Activated T-cell treated with anti-CD3 and anti-CD28 coated beads for 48 hours (primary cell): ENCODE results near the gene ZFP62.
A peak's percentile ranks its signal among the peaks of the same experiment; 100 is the strongest.

Experiments
- DNase-seq: peaks from one replicate; pipeline ENCODE4 v3.0.0-alpha.2; 2020; ENCODE audit warnings: low read depth

ZFP62 gene

DNA sequence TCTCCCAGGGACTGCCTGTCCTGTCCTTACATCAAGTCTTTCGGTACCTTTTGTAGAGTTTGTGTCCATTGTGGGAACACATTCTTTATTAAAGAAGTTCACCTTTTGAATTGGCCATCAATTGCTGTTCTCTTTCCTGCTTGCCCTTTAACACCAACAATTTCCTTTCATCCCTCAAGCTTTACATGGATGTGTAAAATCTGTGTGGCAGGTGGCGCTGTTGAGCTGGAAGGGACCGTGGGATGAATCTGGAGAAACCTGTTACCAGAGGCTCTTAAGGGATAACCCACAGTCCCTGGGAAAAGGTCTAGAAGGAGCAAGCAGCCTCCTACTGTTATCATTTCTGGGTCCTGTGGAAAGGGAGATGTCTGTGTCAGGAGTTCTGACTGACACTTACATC, 7.9 kb upstream of the ZFP62 start:
- DNase-seq: peak; percentile 58

DNA sequence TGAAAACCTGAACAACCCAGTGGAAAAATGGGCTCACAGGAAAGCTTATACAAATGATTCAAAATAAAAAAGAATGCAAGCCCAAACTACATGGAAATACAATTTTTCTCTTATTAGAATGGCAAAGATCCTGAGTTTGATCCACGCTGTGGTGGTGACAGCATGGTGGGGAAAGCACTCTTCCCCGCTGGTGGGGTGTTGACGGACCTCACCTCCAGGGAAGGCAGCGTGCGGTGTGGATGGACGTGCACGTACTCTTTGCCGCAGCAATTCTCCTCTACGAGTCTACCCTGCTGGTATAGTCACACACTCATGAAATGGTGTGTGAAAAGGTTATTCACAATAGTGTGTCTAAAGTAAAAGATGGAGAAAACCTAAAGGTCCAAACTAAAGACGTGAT, 5.9 kb upstream of the ZFP62 start:
- no peak for DNase-seq

DNA sequence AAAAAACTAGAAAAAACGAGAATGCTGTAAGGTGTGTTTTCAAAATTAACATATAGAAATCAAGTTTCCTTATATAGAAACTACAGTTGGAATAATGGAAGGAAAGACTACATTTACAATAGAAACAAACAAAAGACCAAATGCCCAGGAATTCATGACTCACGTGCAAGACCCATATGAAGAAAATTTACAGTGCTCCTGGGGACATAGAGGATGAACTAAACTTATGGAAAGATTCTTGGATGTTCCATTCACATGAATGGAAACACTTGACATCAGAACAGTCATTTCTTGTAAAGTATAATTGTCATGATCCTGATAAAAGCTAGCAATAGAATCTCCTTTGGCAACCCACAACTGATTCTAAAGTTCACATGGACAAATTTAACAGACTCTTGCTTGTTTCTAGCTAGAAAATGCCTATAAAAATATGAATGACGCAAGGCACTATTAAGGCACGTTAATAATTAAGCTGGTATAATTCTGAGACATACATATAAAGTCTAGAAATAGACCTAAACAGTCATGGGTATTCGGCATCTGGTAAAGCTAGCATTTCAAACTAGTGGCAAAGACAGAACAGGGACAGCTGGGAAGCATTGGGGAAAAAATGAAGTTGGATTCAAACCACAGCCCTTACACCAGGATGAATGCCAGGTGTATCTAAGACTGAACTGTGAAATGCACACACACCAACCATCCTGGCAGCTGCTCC, 5.1 kb upstream of the ZFP62 start:
- DNase-seq: no peak

DNA sequence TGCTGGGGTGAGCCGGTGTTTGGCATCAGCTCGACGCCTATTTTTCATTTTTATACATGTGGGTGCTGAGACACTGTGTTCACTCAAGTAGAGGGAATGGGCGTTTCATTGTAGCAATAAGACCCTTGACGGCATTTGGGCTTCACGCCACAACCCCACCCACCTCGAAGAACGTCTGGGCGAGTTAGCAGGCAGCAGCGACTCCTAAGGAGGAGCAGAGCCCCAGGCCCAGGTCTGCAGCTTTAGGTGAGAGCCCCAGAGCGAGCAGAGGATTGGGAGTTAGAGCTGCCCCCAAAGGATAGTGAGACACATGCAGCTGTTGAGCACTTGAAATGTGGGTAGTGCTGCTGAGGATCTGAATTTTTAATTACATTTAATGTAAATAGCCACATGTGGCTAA, 1.6 kb upstream of the ZFP62 start:
- DNase-seq: no peak

DNA sequence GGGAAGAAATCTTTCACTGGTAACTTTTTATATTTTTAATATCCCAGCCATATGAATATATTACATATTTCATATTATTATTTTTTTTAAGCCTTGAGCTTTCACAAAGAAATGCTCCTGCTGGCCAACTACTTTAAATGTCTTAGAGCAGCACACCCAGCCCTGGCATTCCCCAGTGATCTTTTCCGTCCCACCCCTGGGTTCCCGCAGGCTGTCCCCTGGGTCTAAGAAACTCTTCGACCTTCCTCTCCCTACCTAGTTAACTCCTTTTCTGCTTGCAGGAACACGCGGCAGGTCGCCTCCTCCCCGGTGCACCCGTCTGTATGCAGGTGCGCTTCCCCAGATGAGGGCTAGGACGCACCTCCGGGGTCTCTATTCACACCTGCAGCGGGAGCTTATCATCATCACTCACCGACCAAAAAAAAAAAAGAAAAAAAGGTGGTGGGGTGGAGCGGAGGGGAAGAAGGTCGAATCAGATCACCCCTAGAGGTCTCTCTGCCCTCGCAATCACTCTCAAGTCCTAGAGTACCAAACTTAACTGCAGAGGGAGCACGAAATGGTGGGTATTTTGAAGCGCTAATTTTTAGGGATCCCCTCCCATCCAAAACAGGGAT, 696 bp downstream of the ZFP62 start:
- DNase-seq: no peak

DNA sequence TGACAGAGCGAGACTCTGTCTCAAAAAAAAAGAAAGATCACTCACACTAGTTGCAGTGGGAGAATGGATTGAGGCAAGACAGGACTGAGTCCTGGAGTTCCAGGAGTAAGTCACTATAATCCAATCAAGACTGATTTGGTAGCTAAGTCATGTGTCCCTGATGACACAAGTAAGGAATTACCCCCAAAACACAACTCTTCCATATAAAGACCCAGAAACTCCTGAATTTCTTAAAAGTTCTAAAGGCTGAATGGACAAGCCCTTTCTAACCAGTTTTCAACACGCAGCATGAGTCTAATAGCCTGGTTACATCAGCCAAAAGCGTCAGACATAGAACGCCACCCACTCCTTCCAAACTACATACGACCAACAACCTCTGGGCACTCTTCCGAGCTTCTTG, 2.5 kb downstream of the ZFP62 start:
- no peak for DNase-seq

DNA sequence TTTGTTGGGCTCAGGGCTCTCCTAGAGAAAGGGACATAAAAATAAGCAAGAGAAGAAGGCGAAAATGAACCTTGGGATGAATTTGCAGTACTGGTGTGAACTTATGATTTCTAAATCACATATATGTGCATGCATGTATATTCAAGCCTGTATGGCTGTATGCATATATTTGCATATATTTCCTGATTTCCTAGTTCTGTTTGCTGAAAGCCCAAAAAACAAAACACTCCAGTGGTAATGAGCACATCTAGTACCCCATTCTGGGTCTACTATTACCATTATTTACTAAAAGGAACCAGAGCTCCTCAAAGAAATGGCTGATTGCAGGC, 7.3 kb downstream of the ZFP62 start:
- no peak for DNase-seq

DNA sequence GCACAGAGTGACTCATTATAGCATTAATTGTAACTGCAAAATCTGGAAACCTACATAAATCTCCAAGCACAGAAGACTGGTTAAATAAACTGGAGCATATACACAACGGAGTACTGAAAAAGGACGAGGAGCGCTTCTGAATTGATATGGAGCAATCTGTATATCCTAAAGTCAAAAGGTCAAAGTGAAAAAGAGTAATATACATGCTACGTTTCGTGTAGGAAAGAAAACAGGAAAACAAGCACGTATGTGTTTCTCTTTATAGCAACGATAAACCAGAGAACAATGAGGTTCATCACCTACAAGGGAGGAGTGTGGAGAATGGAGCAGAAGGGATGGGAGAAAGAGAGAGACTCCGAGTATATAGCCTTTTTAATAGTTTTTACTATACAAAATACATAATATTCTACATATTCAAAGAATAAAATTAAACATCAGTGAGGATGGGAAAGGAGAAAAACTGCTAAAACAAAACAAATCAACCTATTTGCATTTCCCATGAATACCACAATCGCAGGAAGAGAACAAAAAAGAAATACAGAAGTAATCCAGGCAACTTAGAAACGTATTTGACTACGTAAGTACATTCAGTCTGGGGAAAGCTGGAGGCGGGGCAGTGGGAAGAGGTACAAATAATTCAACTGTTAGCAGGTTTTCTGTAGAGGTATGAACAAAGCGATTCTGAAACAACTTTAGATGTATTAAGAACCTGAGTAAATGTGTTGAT, 7.8 kb downstream of the ZFP62 start:
- DNase-seq: no peak

DNA sequence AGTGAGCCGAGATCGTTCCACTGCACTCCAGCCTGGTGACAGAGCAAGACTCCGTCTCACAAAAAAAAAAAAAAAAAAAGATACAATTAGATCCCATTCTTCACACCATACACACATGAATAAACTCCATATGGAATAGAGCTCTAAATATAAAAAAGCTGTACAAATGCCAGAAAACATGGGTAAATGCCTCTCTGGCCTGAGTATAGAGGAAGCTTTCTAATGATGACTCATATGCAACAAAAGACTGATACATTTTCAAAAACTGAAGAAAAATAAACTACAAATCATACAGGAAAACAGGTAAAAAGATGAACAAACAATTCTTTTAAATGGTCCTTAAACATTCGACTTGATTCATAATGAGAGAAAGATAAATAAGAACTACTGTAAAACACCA, 8.6 kb downstream of the ZFP62 start:
- DNase-seq: no peak

DNA sequence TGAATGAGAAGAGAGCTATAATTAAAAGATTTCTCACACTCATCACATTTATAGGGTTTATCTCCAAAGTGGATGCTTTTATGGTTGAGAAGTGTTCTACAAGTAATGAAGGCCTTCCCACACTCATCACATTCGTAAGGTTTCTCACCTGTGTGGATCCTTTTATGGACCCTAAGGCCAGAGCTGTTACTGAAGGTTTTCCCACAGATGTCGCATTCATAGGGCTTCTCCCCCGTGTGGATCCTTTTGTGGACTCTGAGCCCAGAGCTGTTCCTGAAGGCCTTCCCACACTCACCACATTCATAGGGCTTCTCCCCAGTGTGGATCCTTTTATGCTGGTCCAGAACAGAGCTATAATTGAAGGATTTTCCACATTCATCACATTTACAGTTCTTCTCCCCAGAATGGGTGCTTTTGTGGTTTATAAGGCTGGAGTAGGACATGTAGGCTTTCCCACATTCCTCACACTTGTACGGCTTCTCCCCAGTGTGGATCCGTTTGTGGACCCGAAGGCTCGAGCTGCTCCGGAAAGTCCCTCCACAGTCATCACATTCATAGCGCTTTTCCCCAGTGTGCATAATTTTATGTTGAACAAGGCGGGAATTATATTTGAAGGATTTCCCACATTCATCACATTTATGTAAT, 10.5 kb downstream of the ZFP62 start:
- DNase-seq: no peak

DNA sequence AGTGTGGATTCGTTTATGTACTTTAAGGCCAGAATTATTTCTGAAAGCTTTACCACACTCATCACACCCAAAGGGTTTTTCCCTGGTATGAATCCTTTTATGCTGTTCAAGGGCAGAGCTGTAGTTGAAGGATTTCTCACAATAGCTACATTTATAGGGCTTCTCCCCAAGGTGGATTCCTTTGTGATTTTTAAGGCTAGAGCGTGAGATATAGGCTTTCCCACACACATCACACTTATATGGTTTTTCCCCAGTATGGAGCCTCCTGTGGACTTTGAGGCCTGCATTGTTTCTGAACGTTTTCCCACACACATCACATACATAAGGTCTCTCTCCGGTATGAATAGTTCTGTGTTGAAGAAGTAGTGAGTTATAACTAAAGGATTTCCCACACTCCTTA, 11.2 kb downstream of the ZFP62 start:
- no peak for DNase-seq

DNA sequence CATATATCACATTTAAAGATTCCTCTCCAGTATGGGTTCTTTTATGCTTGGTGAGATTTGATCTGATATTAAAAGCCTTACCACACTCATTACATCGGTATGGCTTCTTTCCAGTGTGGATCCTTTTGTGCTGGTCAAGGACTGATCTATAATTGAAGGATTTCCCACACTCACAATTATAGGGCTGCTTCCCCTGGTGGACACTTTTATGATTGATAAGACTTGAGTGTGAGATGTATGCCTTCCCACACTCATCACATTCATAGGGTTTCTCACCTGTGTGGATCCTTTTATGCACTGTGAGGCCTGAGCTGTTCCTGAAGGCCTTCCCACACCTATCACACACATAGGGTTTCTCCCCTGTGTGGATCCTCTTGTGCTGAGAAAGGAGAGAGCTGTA, 12.2 kb downstream of the ZFP62 start:
- no peak for DNase-seq

DNA sequence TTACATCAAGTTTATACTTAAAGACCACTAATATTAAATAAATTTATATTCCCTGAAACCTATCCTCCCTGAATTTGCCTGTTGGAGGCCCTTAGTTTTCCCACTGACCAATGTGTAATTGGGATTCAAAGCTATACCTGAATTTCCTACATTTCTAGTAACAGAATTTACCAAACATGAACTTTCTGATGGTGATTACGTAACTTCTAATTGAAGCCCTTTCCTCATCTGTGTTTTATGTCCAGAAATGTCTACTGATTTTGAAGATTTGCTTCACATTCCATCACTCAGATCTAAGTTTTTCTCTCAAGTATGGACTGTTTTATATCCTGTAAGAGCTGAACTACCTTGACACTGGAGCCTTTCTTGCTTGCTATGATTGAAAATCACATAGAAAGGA, 12.8 kb downstream of the ZFP62 start:
- no peak for DNase-seq

DNA sequence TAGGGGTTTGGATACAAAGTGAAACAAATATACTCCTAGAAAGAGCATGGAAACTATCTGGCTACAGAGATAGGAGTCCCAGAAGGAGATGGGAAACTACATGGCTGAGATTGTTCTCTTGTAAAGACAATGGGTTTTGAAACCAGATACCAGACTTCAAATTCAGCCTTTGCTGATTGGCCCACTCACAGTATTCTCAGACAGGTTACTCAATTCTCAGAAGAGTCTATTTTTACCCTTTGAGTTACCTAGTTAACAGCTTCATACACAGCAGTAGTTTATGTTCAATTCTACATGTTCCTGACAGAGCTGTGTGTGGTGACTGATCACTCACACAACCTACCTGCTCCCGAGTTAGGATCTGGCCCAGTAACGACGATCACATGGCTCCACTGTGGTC, 14.1 kb downstream of the ZFP62 start:
- no peak for DNase-seq

DNA sequence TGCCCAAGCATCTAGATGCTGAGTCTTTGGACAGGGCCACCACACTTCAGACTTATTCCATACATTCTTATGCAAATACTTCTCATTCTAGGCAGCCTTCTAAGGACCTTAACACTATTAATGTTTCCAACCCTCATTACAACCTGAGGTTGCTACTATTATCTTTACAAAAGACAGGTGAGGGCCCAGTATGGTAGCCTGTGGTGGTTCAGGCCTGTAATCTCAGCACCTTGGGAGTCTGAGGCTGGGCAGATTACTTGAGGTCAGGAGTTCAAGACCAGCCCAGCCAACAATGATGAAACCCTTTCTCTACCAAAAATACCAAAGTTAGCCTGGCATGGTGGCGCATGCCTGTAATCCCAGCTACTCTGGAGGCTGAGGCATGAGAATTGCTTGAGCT, 16.2 kb downstream of the ZFP62 start:
- no peak for DNase-seq

DNA sequence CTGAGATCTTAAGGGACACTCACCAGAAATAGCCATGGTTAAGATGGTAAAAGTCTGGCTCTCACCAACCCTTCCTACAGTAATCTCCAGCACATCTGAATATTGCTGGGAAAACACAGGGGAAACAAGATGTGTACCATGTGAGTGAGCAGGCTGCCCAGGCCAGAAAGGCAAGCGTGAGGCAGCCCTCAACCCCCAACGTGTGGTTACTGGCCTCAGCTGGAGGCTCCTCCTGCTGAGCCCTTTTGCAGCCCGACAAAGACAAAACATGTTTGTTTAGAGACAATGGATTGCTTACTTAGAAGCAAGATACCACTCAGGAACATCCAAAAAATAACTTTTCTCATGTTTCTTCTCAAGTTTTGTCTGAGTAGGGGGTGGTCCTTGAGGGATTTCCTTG, 16.6 kb downstream of the ZFP62 start:
- DNase-seq: no peak

DNA sequence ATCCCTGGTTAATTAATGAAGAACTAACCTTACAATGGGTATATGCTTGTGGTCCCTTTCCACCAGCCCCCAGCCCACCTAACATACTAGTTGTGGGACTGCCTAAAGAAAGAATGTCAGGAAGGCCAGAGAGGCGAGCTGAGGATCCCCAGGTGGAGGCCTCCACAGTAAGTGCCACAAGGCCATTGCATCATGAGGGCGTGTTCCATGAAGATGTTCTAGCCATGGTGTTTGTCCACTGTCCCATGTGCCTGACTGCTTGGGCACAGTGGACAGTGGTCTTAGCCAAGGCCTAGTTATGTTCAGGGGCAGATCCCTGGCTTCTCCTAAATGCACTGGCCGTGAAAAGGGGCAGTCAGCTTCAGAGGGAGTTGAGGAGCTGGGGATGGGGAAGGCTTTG, 21.1 kb downstream of the ZFP62 start:
- no peak for DNase-seq

DNA sequence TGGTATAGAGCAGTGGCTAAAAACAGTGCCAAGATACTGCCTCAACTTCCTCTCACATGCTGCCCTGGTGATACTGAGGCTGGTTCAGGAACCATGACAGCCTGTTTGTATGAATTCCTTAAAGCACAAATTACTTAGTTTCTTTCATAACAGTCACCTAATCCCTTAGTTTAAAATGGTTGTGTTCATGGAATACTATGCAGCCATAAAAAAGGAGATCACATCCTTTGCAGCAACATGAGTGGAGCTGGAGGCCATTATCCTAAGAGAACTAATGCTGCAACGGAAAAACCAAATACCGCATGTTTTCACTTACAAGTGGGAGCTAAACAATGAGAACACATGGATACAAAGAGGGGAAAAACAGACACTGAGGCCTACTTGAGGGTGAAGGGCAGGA, 21.8 kb downstream of the ZFP62 start:
- DNase-seq: no peak

DNA sequence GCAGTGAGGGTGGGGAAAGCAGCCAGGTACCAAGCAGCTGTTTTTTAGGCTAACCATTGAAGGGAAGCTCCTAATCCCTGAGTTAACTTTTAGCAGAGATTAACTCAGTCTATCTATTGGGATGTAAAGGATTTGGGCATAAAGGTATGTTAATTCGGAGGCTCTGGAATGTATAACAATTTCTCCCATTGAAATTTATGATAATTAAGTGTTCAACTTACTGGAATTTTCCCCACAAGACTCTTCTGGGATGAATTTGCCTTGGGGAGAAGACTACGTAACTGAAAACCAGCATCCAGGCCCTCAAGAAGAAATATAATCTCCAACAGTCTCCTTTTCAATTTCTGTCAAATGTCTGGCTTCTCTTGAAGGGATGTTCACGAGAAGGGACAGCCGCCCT, 23.6 kb downstream of the ZFP62 start:
- no peak for DNase-seq

DNA sequence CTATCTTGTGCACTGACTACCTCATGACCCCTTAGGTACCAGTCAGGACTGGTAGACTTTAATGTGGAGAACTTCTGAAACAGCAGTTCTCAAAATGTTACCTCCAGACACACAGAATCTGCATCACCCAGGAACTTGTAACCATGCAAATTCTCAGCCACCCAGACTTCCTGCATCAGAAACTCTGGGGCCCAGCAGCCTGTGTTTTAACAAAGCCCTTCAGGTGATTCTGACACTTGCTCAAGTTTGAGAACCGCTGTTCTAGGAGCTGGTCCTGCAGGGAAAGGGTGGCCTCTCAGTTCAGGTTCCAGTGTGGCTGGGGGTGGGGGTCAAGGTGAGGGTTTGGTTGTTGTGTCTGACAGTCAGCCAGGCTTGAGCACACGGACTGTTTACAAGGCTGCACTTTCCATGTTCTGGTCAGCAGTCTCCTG, 28.4 kb downstream of the ZFP62 start:
- DNase-seq: no peak

DNA sequence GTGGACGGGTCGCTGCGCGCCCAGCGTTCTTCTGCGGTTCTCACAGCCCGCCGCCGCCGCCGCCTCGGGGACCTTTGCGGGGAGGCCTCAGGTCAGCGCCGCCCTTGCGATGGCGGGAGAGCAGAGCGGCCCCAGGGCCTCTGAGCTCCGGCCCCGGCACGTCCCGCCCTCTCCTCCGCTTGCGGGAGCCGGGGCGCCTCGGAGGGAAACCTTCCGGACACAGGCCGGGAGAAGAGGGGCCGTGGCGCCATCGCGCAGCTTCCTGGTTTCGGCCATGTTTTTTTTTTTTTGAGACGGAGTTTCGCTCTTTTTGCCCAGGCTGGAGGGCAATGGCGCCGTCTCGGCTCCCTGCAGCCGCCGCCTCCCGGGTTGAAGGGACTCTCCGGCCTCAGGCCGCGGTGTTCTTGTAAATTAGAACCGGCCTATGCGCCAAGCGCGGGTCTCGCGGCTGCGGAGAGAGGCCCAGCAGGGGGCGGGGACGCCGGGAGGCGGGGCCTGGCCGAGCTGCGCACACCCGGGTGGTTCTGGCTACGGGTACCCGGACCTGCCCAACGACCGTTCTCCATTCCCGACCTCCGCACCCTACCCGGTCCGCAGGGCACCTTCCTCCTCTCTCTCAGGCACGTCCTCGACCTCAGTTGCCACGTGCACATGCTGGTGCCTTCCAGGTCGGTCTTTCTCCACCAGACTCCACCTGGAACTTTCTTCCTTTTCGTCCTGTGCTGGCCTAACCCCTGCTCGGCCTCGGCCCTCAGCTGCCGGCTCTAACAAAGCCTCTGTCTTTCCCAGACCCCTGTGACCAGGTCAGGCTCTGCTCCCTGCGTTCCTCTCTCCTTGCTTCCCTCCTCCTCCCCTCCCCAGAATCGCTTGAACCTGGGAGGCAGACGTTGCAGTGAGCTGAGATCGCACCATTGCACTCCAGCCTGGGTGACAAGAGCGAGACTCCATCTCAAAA, 29.7 kb downstream of the ZFP62 start:
- DNase-seq: peak; percentile 81
